SK-N-SH treated with all-trans-retinoic acid at 6 μM for 48 hours (cell line): Measurements from ENCODE around the gene MTARC1.

ENCODE experiments used
- ARNTL ChIP-seq: fragments of 450-650 bp; formaldehyde crosslinking; IDR thresholded peaks from 2 replicates; pipeline ENCODE4 v1.5.0; 2020; ENCODE audit warnings: low read depth, mild to moderate bottlenecking, moderate library complexity, borderline replicate concordance
- ESRRG ChIP-seq: fragments of 250-450 bp; sonication (Bioruptor Pico); IDR thresholded peaks from 2 replicates; pipeline ENCODE4 v1.6.1; 2021; ENCODE audit warnings: mild to moderate bottlenecking
- ISL1 ChIP-seq: fragments of 250-450 bp; sonication (Bioruptor Pico); IDR thresholded peaks from 2 replicates; pipeline ENCODE4 v2.1.2; 2022; ENCODE audit warnings: mild to moderate bottlenecking, moderate library complexity
- TCF4 ChIP-seq: fragments of 250-450 bp; sonication (Bioruptor Pico); IDR thresholded peaks from 2 replicates; pipeline ENCODE4 v1.8.0; 2021; ENCODE audit warnings: mild to moderate bottlenecking, moderate library complexity, borderline replicate concordance
- ZFP3 ChIP-seq: fragments of 250-450 bp; sonication (Bioruptor Pico); IDR thresholded peaks from 2 replicates; pipeline ENCODE4 v1.5.0; 2020; ENCODE audit warnings: mild to moderate bottlenecking, moderate library complexity
- ZFP30 ChIP-seq: fragments of 450-650 bp; formaldehyde crosslinking; IDR thresholded peaks from 2 replicates; pipeline ENCODE4 v1.5.0; 2022; ENCODE audit warnings: mild to moderate bottlenecking, moderate library complexity
- ZNF565 ChIP-seq: fragments of 450-650 bp; formaldehyde crosslinking; conservative IDR thresholded peaks from 2 replicates; pipeline ENCODE4 v1.5.0; 2020; ENCODE audit warnings: low read depth, mild to moderate bottlenecking, moderate library complexity
- ZNF70 ChIP-seq: fragments of 450-650 bp; formaldehyde crosslinking; IDR thresholded peaks from 2 replicates; pipeline ENCODE4 v1.5.0; 2020; ENCODE audit warnings: mild to moderate bottlenecking, moderate library complexity
- TF ChIP-seq, protein P1 (sequence below): fragments of 250-450 bp; sonication (Bioruptor Pico); IDR thresholded peaks from 2 replicates; pipeline ENCODE4 v1.5.1; 2020; ENCODE audit warnings: low read depth, mild to moderate bottlenecking, moderate library complexity
- TF ChIP-seq, protein P2 (sequence below): fragments of 250-450 bp; sonication (Bioruptor Pico); IDR thresholded peaks from 2 replicates; pipeline ENCODE4 v1.8.0; 2021; ENCODE audit warnings: low read depth, mild to moderate bottlenecking, moderate library complexity, borderline replicate concordance
- TF ChIP-seq, protein P3 (sequence below): fragments of 250-450 bp; sonication (Bioruptor Pico); IDR thresholded peaks from 2 replicates; pipeline ENCODE4 v1.5.0; 2020; ENCODE audit warnings: mild to moderate bottlenecking, moderate library complexity
- TF ChIP-seq, protein P4 (sequence below): fragments of 250-450 bp; sonication (Bioruptor Pico); IDR thresholded peaks from 2 replicates; pipeline ENCODE4 v1.8.0; 2020; ENCODE audit warnings: mild to moderate bottlenecking, moderate library complexity, borderline replicate concordance

DNA sequence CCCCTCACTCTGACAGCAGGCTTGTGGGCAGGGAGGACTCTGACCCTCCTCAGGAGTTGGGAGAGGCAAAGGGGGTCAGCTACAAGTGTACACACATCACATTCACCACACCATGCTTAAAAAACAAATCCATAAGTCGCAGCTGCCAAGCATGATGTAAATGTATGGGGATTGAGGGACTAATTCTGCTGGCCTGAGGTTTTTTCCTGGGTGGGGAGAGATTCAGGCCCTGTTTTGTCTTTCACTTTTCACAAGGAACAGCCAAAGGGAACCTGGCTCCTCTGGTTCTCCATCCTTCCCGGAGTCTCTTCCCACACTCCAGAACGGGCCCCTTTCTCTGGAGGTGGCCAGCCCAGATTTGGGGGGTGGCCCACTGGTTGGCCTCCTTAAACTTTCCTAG, 39.9 kb upstream of the MTARC1 start:
- TF ChIP-seq, protein P1, sequence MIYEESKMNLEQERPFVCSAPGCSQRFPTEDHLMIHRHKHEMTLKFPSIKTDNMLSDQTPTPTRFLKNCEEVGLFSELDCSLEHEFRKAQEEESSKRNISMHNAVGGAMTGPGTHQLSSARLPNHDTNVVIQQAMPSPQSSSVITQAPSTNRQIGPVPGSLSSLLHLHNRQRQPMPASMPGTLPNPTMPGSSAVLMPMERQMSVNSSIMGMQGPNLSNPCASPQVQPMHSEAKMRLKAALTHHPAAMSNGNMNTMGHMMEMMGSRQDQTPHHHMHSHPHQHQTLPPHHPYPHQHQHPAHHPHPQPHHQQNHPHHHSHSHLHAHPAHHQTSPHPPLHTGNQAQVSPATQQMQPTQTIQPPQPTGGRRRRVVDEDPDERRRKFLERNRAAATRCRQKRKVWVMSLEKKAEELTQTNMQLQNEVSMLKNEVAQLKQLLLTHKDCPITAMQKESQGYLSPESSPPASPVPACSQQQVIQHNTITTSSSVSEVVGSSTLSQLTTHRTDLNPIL (CRISPR knock-in tag), result no peak
- no peak for TF ChIP-seq ESRRG (CRISPR knock-in tag)
- TF ChIP-seq ZFP3, result no peak
- TF ChIP-seq, protein P2, sequence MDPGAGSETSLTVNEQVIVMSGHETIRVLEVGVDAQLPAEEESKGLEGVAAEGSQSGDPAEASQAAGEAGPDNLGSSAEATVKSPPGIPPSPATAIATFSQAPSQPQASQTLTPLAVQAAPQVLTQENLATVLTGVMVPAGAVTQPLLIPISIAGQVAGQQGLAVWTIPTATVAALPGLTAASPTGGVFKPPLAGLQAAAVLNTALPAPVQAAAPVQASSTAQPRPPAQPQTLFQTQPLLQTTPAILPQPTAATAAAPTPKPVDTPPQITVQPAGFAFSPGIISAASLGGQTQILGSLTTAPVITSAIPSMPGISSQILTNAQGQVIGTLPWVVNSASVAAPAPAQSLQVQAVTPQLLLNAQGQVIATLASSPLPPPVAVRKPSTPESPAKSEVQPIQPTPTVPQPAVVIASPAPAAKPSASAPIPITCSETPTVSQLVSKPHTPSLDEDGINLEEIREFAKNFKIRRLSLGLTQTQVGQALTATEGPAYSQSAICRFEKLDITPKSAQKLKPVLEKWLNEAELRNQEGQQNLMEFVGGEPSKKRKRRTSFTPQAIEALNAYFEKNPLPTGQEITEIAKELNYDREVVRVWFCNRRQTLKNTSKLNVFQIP, result no peak
- TF ChIP-seq ISL1, result no peak
- TF ChIP-seq ZFP30 (CRISPR knock-in tag), result no peak
- TF ChIP-seq ZNF70, result no peak
- TF ChIP-seq, protein P3, sequence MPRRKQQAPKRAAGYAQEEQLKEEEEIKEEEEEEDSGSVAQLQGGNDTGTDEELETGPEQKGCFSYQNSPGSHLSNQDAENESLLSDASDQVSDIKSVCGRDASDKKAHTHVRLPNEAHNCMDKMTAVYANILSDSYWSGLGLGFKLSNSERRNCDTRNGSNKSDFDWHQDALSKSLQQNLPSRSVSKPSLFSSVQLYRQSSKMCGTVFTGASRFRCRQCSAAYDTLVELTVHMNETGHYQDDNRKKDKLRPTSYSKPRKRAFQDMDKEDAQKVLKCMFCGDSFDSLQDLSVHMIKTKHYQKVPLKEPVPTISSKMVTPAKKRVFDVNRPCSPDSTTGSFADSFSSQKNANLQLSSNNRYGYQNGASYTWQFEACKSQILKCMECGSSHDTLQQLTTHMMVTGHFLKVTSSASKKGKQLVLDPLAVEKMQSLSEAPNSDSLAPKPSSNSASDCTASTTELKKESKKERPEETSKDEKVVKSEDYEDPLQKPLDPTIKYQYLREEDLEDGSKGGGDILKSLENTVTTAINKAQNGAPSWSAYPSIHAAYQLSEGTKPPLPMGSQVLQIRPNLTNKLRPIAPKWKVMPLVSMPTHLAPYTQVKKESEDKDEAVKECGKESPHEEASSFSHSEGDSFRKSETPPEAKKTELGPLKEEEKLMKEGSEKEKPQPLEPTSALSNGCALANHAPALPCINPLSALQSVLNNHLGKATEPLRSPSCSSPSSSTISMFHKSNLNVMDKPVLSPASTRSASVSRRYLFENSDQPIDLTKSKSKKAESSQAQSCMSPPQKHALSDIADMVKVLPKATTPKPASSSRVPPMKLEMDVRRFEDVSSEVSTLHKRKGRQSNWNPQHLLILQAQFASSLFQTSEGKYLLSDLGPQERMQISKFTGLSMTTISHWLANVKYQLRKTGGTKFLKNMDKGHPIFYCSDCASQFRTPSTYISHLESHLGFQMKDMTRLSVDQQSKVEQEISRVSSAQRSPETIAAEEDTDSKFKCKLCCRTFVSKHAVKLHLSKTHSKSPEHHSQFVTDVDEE (CRISPR knock-in tag), result no peak
- no peak for TF ChIP-seq ZNF565 (CRISPR knock-in tag)
- TF ChIP-seq TCF4 (CRISPR knock-in tag), result no peak
- TF ChIP-seq, protein P4, sequence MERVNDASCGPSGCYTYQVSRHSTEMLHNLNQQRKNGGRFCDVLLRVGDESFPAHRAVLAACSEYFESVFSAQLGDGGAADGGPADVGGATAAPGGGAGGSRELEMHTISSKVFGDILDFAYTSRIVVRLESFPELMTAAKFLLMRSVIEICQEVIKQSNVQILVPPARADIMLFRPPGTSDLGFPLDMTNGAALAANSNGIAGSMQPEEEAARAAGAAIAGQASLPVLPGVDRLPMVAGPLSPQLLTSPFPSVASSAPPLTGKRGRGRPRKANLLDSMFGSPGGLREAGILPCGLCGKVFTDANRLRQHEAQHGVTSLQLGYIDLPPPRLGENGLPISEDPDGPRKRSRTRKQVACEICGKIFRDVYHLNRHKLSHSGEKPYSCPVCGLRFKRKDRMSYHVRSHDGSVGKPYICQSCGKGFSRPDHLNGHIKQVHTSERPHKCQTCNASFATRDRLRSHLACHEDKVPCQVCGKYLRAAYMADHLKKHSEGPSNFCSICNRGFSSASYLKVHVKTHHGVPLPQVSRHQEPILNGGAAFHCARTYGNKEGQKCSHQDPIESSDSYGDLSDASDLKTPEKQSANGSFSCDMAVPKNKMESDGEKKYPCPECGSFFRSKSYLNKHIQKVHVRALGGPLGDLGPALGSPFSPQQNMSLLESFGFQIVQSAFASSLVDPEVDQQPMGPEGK, result no peak
- TF ChIP-seq ARNTL (CRISPR knock-in tag), result no peak
